Keratinocyte (primary cell): ENCODE measurements around the gene DAPK1. TPM values are rescaled to one million over a fixed set of nuclear protein-coding genes. Genes with fewer than 3 reads are reported as not detected.

Source experiments
- DNase-seq: peaks from one replicate; pipeline ENCODE4 v3.0.0-alpha.2; 2011; ENCODE audit warnings: low read depth, missing footprints, low spot score
- FAIRE-seq: peaks from 2 replicates; lab custom pipeline; 2011; peaks lifted over from hg19 to GRCh38; lab: Jason Lieb, UNC
- H2AFZ ChIP-seq: 2 replicates; pipeline ENCODE4 v1.6.0; 2012; ENCODE audit warnings: low read length, control low read depth, inconsistent platforms; ENCODE audit not compliant: control insufficient read depth
- H3K27ac ChIP-seq: 2 replicates; pipeline ENCODE4 v1.5.1; 2011; ENCODE audit warnings: low read length; ENCODE audit not compliant: control insufficient read depth, insufficient read depth
- H3K27me3 ChIP-seq: 3 replicates; pipeline ENCODE4 v1.6.0; 2011; ENCODE audit warnings: low read length; ENCODE audit not compliant: control insufficient read depth, insufficient read depth; ENCODE audit errors: extremely low read depth
- H3K36me3 ChIP-seq, 2 experiments: 2 replicates in 1 of 2; 3 replicates in 1 of 2; pipeline ENCODE4 v1.5.1; 2011; ENCODE audit warnings: low read length in 2 of 2, mild to moderate bottlenecking in 1 of 2; ENCODE audit not compliant: control insufficient read depth in 2 of 2, insufficient read depth in 2 of 2; ENCODE audit errors: extremely low read depth in 1 of 2
- H3K4me1 ChIP-seq: 3 replicates; pipeline ENCODE4 v1.5.1; 2011; ENCODE audit warnings: low read length; ENCODE audit not compliant: control insufficient read depth, insufficient read depth; ENCODE audit errors: extremely low read depth
- H3K4me2 ChIP-seq: 3 replicates; pipeline ENCODE4 v1.6.0; 2011; ENCODE audit warnings: low read depth, low read length; ENCODE audit not compliant: control insufficient read depth, insufficient read depth; ENCODE audit errors: extremely low read depth
- H3K4me3 ChIP-seq, 3 experiments: fragments of 200-600 bp in 1 of 3; sonication (generic) in 1 of 3; 2 replicates in 2 of 3; 3 replicates in 1 of 3; pipeline ENCODE4 v1.5.1; 2011 to 2016; ENCODE audit warnings: low read length in 3 of 3, mild to moderate bottlenecking in 3 of 3, control low read depth in 2 of 3, inconsistent platforms in 1 of 3, low read depth in 1 of 3, mixed read lengths in 1 of 3, mixed run types in 1 of 3, moderate library complexity in 1 of 3; ENCODE audit not compliant: control insufficient read depth in 2 of 3, insufficient read depth in 2 of 3; ENCODE audit errors: extremely low read depth in 1 of 3
- H3K79me2 ChIP-seq: 2 replicates; pipeline ENCODE4 v1.6.0; 2012; ENCODE audit warnings: low read length; ENCODE audit not compliant: control insufficient read depth, insufficient read depth
- H3K9ac ChIP-seq: 3 replicates; pipeline ENCODE4 v1.6.0; 2011; ENCODE audit warnings: low read length; ENCODE audit not compliant: control insufficient read depth, insufficient read depth; ENCODE audit errors: extremely low read depth
- H3K9me1 ChIP-seq: 3 replicates; pipeline ENCODE4 v1.6.0; 2011; ENCODE audit warnings: low read length; ENCODE audit not compliant: control insufficient read depth, insufficient read depth; ENCODE audit errors: extremely low read depth
- H3K9me3 ChIP-seq: 2 replicates; pipeline ENCODE4 v1.5.1; 2012; ENCODE audit warnings: low read depth, low read length; ENCODE audit not compliant: control insufficient read depth
- H4K20me1 ChIP-seq: 3 replicates; pipeline ENCODE4 v1.6.0; 2011; ENCODE audit warnings: low read length; ENCODE audit not compliant: control insufficient read depth, insufficient read depth; ENCODE audit errors: extremely low read depth
- EZH2 ChIP-seq: IDR thresholded peaks from one replicate; pipeline ENCODE4 v1.6.1; 2012; ENCODE audit warnings: inconsistent platforms, mild to moderate bottlenecking, low read length, moderate library complexity
- dilution Hi-C: fragments of 300-500 bp; cut with MboI; formaldehyde crosslinking; loops from one replicate; pipeline ENCODE4 v1.7.0; 2020; ENCODE audit warnings: low sequenced_read_pairs; ENCODE audit not compliant: extremely low pct_ligation_motif_present
- polyA plus RNA-seq, 5 experiments: library from polyadenylated mRNA; depleted of rRNA in 3 of 5; stranded (reverse) in 3 of 5; stranded (forward) in 1 of 5; unstranded in 1 of 5; fragments of >200 nt; gene quantifications; 1 replicate in 1 of 5; 2 replicates in 3 of 5; 3 replicates in 1 of 5; pipeline versions ENCODE4 v1.2.1 to v1.2.3, GENCODE V29; 2011 to 2012; ENCODE audit warnings: missing spikeins in 2 of 5, low read depth in 1 of 5, low replicate concordance in 1 of 5
- TF ChIP-seq, protein P1 (sequence below), 3 experiments: IDR thresholded peaks in 1 of 3; conservative IDR thresholded peaks in 1 of 3; optimal IDR thresholded peaks in 1 of 3; 2 replicates in 2 of 3; 3 replicates in 1 of 3; pipeline versions ENCODE3 to v1.5.1; 2011; ENCODE audit warnings: low read length in 3 of 3, mild to moderate bottlenecking in 3 of 3, moderate library complexity in 2 of 3, control low read depth in 1 of 3, inconsistent platforms in 1 of 3; ENCODE audit not compliant: insufficient read depth in 2 of 3; ENCODE audit errors: extremely low read depth in 1 of 3

The DAPK1 gene
- polyA plus RNA-seq, 1 donor (not counting 4 experiments of a cell fraction or from before 2014, with no cell fraction given): 2.8 TPM

DNA sequence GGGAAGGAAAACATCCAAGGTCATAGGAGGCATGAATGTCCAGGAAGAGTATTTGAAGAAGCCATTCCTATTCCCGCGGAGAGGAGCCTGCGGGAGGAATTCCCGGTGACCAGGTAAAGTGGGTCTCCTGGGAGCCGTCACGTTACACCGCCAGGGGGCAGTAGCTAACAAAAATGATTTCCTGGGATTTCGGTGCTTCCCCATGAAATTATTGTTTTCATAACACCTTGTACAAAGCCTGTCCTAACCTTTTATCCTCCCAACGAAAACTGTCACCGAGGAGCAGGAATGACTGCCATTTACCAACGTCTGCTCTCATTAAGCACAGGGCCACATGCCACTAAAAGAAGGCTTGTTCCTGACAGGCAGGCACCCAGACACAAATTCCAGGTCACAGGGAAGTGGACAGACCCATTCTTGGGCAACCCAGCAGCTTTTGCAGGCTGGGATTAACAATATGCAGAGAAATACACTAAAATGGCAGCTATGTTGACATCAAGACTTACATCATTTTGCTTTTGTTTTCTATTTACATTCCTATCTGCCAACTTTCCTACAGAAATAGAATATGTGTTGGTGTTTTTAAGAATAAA lies 187.1 kb downstream of the DAPK1 start:
- FAIRE-seq: peak; percentile 39
- Histone ChIP-seq H3K27ac (no peak overlapping the region), H2AFZ (no peak overlapping the region)

DNA sequence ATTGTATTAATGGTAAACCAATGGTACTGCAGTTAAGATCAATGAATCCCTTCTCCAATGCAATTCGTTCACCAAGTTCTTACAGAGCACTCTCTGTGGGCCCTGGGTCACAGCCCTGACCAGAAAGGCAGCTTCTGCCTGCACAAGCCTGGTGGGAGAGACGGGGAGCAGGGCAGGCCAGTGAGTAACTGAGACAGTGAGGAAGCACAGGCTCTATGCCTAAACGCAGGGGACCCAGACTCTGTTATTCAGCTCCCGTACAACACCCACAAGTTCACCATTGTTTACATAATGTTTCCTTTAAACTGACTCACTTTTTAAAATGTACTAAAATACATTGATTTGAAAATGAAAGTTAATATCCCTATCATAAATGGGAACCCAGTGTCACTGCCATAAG lies 187.8 kb downstream of the DAPK1 start:
- FAIRE-seq (no peak), DNase-seq (no peak)
- H3K9me3 ChIP-seq: no peaks in the 10 kb centered on the region
- no peaks in the 10 kb centered on the region for H3K4me1 ChIP-seq
- no peak overlapping the region for H2AFZ ChIP-seq
- dilution Hi-C loops: no loop called here
- no peaks in the 10 kb centered on the region for H3K36me3 ChIP-seq
- no peaks in the 10 kb centered on the region for H3K27me3 ChIP-seq
- no peak overlapping the region for H3K4me3 ChIP-seq
- H3K27ac ChIP-seq: no peak overlapping the region
- H4K20me1 ChIP-seq: no peaks in the 10 kb centered on the region
- TF ChIP-seq, protein P1, sequence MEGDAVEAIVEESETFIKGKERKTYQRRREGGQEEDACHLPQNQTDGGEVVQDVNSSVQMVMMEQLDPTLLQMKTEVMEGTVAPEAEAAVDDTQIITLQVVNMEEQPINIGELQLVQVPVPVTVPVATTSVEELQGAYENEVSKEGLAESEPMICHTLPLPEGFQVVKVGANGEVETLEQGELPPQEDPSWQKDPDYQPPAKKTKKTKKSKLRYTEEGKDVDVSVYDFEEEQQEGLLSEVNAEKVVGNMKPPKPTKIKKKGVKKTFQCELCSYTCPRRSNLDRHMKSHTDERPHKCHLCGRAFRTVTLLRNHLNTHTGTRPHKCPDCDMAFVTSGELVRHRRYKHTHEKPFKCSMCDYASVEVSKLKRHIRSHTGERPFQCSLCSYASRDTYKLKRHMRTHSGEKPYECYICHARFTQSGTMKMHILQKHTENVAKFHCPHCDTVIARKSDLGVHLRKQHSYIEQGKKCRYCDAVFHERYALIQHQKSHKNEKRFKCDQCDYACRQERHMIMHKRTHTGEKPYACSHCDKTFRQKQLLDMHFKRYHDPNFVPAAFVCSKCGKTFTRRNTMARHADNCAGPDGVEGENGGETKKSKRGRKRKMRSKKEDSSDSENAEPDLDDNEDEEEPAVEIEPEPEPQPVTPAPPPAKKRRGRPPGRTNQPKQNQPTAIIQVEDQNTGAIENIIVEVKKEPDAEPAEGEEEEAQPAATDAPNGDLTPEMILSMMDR (optimal IDR thresholded peaks at IDR 0.05 in 1 of 3, IDR thresholded peaks at IDR 0.05 in 1 of 3, conservative IDR thresholded peaks at IDR 0.05 in 1 of 3; ENCODE audit: extremely low read depth in 1 of 3, insufficient read depth in 2 of 3, low read length in 3 of 3): no peak
- TF ChIP-seq EZH2: no peak
- no peaks in the 10 kb centered on the region for H3K79me2 ChIP-seq
- H3K4me2 ChIP-seq: no peak overlapping the region
- no peak overlapping the region for H3K9ac ChIP-seq
- no peaks in the 10 kb centered on the region for H3K9me1 ChIP-seq

More for the DNA sequence above, 187.1 kb downstream of the DAPK1 start:
- H3K9ac ChIP-seq: no peak overlapping the region
- H3K9me1 ChIP-seq: no peaks in the 10 kb centered on the region
- H3K36me3 ChIP-seq: no peaks in the 10 kb centered on the region
- no peaks in the 10 kb centered on the region for H3K79me2 ChIP-seq
- TF ChIP-seq EZH2: no peak
- TF ChIP-seq, protein P1 (optimal IDR thresholded peaks at IDR 0.05 in 1 of 3, IDR thresholded peaks at IDR 0.05 in 1 of 3, conservative IDR thresholded peaks at IDR 0.05 in 1 of 3; ENCODE audit: extremely low read depth in 1 of 3, insufficient read depth in 2 of 3, low read length in 3 of 3): peak; percentile 75 to 82 (median 77)
- H3K4me3 ChIP-seq: no peak overlapping the region
- H3K4me1 ChIP-seq: no peaks in the 10 kb centered on the region
- no peaks in the 10 kb centered on the region for H3K27me3 ChIP-seq
- peak overlapping the region; percentile 11 for H3K4me2 ChIP-seq
- no peaks in the 10 kb centered on the region for H3K9me3 ChIP-seq
- no peaks in the 10 kb centered on the region for H4K20me1 ChIP-seq
- no peak for DNase-seq
- dilution Hi-C loops: no loop called here
